Stimulated activated CD4-positive, alpha-beta T cell treated with anti-CD3 and anti-CD28 coated beads, Interleukin-1b, Interleukin-23, amount 100 ng/mL, for 48 hours (primary cell): ENCODE results near the gene PSTPIP1.

ENCODE experiments used
- DNase-seq: peaks from one replicate; pipeline ENCODE4 v3.0.0-alpha.2; 2020

Gene PSTPIP1

GRCh38 chr15:76979331-76979925 is 15.5 kb upstream of the PSTPIP1 start:
- no peak for DNase-seq

- no peak for DNase-seq
Measured at GRCh38 chr15:76979996-76980520, 14.9 kb upstream of the PSTPIP1 start.

GRCh38 chr15:76982356-76982755 is 12.6 kb upstream of the PSTPIP1 start:
- no peak for DNase-seq

DNA sequence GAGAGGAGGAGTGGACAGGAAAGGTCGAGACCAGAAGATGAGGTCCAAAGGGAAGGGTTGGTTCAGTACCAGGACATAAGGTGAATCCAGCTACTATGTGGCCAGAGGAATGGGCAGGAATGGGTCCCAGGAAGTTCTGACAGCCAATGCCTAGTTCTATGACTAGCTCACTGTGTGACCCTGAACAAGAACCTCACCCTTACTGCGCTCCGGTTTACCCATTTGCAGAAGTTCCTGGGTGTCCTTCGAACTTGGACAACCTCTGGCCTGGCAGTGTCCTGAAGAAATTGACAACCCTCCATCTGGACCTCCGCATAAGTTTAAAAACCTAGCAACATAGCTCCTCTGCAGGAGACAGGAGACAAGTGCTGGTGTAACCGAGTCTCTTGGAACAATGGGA is 12.2 kb upstream of the PSTPIP1 start:
- no peak for DNase-seq

DNA sequence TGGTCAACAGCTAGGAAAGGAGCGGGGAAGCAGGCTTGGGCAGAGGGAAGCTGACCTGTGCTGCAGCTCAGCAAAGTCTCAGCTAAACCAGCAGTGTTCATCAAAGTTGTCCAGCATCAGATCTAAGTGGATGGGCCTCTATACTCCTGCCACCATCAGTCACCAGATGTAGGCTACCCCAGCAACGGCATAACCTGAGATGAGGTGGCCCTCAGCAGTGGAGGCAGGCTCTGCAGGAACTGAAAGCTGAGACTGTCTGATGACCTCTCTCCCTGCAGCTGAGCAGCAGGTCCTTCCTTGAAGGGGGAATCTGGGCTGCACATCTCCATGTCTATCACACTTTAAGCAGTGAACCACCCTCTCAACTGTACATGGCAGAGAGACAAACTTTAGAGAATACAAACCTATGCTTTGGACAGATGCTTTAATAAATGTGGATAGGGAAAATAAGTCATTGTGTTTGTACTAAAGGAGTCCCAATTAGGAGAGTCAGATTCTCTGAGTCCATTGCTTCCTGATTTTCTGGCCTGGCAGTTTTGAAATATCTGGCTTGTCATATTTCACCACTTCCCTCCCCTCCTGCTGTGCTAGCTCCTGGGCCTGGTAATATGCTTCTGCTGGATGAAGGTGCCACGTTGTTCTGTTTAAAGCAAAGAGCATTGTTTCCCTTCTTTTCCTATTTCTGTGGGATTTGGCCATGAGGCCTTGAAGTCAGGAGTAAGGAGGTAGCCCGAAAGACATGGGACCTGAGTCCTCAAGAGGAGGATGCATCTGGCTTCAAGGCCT is 11.1 kb upstream of the PSTPIP1 start:
- no peak for DNase-seq

- no peak for DNase-seq
Measured at GRCh38 chr15:76986743-76987142, 8.2 kb upstream of the PSTPIP1 start.

- DNase-seq: no peak
Measured at GRCh38 chr15:76987276-76987675, 7.7 kb upstream of the PSTPIP1 start.

- DNase-seq: peak; percentile 89
Measured at GRCh38 chr15:76987896-76988860, 6.7 kb upstream of the PSTPIP1 start.

DNA sequence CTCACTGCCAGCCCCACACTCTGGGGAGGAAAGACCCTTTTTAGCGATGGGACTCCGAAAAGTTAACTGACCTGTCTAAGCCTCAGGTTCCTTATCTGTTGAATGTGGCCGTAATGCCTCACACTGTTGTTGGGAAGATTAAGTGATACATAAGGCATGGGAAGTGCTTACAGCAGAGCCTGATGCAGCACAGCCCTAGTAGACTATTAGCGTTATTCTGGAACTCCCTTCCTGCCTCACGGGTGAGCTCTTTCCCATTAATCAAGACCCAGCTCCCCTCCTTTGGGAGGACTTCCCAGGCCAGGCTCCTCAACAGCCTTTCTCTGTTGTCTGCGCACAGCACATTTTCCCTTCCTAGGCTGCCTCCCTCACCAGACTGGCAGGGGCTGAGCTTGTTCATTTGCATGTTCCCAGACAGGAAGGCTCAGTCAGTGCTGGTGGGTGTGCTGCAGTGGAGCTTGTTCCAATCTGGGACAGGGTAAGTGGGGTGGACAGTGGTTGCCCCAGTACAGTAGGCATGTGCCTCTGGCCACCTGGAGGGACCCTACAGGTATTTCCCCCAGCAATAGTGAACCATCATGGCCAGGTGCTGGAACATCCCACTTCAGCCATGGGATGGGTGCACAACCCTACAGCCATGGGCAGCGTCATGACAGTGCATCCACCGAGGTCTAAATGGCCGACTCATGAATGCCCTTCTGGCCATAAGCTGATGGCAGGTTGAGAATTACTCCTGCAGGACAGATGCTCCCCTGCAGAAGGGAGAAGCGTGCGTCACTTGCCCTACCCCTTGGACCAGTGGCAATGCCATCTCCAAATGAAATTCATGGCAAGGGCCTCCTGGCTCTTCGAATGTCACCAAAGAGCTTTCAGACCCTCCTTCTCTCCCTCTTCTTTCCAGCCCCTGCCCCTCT is 5.8 kb upstream of the PSTPIP1 start:
- no peak for DNase-seq

- DNase-seq: no peak
Measured at GRCh38 chr15:76991048-76991447, 3.9 kb upstream of the PSTPIP1 start.

DNA sequence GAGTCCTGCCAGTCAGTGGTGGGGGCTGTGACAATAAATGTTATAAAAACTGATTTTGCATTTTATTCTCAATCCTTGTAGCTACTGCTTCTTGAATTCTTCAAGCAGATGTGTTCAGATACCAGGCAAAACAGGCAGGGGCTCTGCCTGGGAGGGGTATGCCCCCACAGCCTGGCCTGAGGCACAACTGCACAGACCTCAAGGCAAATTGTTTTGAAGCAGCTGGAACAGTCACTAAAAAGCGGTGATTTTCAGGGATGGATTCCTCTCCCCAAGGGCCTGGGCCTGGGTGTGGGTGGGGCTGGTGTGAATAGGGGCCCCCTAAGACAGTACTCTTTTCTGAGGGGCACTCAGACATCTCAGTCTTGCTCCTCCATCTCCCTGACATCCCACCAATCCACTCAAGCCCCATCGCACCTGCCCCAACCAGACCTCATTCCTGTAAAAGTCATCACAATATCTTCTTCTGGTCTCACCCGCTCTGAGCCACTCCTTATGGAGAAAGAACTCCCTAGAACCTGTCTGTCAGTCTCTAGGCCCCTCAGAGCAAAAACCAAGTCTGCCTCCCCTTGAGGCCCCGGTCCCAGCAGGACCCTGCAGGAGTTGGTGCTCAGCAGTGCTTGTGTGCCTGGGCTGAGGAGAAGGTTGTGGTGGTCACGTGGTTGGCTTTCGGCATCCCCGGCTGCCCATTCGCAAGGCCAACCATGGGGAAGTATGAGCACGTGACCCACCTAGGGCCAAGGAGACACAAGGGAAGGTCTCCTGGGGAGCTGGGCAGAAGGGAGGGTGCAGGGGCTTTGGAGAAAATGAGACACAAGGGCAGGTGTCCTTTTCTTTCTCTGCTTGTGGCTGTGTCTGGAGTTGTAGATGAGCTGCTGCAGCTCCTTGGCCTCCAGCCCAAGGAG is 2.9 kb upstream of the PSTPIP1 start:
- DNase-seq: no peak

DNA sequence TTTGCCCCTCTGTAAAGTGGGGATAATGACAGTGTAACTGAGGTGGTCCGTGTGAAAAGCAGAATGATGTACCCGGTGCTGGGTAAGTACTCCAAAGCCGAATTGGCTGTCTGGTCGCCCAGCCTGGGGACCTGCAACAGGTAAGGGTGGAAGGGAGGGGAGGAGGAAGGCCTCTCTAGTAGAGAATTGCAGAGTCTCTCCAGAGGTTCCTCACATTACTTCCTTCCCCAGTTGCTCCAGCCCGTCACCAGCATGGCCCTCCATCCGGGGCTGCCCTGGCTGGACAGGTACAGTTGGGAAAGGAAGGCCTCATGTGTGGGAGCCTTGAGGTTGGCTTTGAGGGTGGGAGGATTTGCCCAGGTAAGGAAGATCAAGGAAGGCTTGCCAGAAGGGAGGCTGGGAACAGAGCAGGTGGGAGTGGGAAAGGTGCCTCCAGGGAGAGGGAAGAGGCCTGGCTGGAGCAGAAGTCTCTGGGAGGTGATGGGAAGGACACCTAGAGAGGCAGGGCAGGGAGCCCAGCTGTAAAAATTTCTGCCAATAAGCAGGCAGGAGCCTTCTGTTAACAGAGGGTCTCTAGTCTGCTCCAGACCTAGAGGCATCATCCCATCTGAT is 1.7 kb upstream of the PSTPIP1 start:
- DNase-seq: no peak

- peak; percentile 75 for DNase-seq
Measured at GRCh38 chr15:76994001-76994400, 925 bp upstream of the PSTPIP1 start.

DNA sequence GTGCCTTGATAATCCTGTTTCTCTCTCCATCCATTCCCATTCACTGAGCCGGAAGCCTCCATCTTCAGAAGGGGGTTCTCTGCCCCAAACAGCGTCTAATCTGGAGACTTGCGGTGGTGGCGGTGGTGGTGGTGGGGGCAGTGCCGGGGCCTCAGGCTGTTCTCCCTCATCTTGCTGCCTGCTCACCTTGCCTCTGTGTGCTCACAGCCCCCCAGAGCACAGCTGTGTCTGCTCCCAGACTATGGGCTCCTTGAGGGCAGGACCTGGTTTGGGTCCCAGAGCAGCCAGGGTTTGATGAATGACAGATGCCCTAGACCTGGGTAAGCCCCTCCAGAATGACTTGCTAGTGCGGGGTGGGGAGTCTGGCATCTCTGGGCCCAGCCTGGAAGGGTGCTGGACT is 430 bp upstream of the PSTPIP1 start:
- no peak for DNase-seq

GRCh38 chr15:76996076-76996525 is 1.2 kb downstream of the PSTPIP1 start:
- no peak for DNase-seq

GRCh38 chr15:76996526-76997401 is 1.8 kb downstream of the PSTPIP1 start:
- DNase-seq: peak; percentile 63

DNA sequence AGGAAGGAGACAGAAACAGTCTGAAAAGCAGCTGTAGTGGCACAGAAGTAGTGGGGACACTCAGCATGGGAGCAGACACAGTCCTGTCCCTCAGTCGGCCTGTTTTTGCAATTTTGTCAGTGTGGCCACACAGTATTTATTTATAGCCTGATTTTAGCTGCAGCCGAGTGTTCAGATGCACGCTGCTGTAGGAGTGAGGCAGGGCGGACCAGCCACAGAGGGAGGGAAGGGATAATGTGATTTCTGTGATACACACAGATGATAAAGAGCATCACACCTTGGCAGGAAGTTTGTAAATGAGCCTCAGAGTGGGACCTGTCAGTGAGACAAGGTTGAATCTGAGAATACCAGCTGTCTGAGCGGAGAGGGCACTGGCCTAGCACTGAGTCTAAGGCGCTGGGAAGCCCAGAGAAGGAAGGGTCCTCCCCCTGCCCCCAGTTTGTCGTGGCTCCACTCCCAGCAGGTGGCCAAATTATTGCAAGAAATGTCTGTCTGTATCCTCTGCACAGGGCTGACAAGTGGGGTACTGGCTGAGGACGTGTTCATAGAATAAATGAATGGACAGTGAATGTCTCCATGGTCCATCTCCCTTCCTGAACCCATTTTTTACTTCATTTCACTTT is 3.8 kb downstream of the PSTPIP1 start:
- no peak for DNase-seq

DNA sequence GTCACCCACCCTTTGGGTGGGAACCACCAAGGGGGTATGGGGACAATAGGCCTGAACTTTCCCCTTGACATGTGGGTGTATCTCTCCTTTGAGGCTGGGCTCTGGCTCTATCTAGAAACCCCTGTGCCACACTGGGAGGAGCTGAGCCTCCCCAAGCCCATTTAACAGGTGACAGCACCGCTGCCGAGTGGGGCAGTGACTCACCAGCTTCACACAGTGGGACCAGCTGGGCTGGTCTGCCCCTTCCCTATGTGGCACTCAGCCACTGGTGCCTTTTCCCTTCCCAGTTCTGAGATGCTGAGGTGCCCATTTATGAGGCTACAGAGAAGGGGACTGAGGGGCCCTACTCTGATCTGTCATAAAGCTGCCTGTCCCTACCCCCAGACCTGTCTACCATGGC is 5.1 kb downstream of the PSTPIP1 start:
- DNase-seq: no peak

GRCh38 chr15:77001351-77001750 is 6.4 kb downstream of the PSTPIP1 start:
- no peak for DNase-seq
